Neuronal stem cell (in vitro differentiated cells): ENCODE results near the gene LILRA6.

Experiments
- DNase-seq: peaks from one replicate; pipeline ENCODE4 v3.0.0-alpha.2; 2013; ENCODE audit warnings: low spot score
- H2AFZ ChIP-seq: one replicate; pipeline ENCODE4 v1.6.1; 2013; ENCODE audit warnings: mild to moderate bottlenecking, low read length, inconsistent platforms
- H2AK5ac ChIP-seq: 2 replicates; pipeline ENCODE4 v1.6.1; 2013; ENCODE audit warnings: low read depth, mild to moderate bottlenecking, inconsistent platforms, low read length, moderate library complexity, mixed read lengths
- H2BK120ac ChIP-seq: 2 replicates; pipeline ENCODE4 v1.6.1; 2013; ENCODE audit warnings: low read depth, mild to moderate bottlenecking, inconsistent platforms, low read length, moderate library complexity, mixed read lengths
- H2BK12ac ChIP-seq: one replicate; pipeline ENCODE4 v1.6.1; 2013; ENCODE audit warnings: low read length, inconsistent platforms
- H2BK15ac ChIP-seq: 2 replicates; pipeline ENCODE4 v1.6.1; 2013; ENCODE audit warnings: mild to moderate bottlenecking, low read length, inconsistent platforms, mixed read lengths
- H2BK5ac ChIP-seq: one replicate; pipeline ENCODE4 v1.6.1; 2013; ENCODE audit warnings: inconsistent platforms, mild to moderate bottlenecking, low read length, moderate library complexity
- H3K14ac ChIP-seq: one replicate; pipeline ENCODE4 v1.6.1; 2013; ENCODE audit warnings: low read length, inconsistent platforms
- H3K18ac ChIP-seq: 2 replicates; pipeline ENCODE4 v1.6.1; 2013; ENCODE audit warnings: low read length, inconsistent platforms
- H3K23ac ChIP-seq: 2 replicates; pipeline ENCODE4 v1.6.1; 2013; ENCODE audit warnings: low read depth, mild to moderate bottlenecking, mixed read lengths, low read length, inconsistent platforms; ENCODE audit not compliant: poor library complexity
- H3K27ac ChIP-seq: replicated peaks from 3 replicates; pipeline ENCODE4 v1.5.1; 2013; ENCODE audit warnings: low read length, inconsistent platforms
- H3K27me3 ChIP-seq, 3 experiments: 2 replicates each; pipeline ENCODE4 v1.6.1; 2013; ENCODE audit warnings: low read length in 3 of 3, mild to moderate bottlenecking in 2 of 3, inconsistent platforms in 1 of 3, low read depth in 1 of 3, mixed read lengths in 1 of 3, moderate library complexity in 1 of 3; ENCODE audit not compliant: control insufficient read depth in 3 of 3, insufficient read depth in 3 of 3
- H3K36me3 ChIP-seq, 2 donors: replicated peaks in 1 of 2; 2 replicates each; pipeline ENCODE4 v1.6.1; 2013; ENCODE audit warnings: low read length in 2 of 2; ENCODE audit not compliant: control insufficient read depth in 2 of 2, insufficient read depth in 2 of 2
- H3K4ac ChIP-seq: 2 replicates; pipeline ENCODE4 v1.6.1; 2013; ENCODE audit warnings: inconsistent platforms, mild to moderate bottlenecking, low read length, moderate library complexity
- H3K4me1 ChIP-seq, 2 donors: 1 replicate in 1 of 2; 2 replicates in 1 of 2; pipeline ENCODE4 v1.6.1; 2013; ENCODE audit warnings: low read length in 2 of 2, low read depth in 1 of 2; ENCODE audit not compliant: control insufficient read depth in 2 of 2, insufficient read depth in 1 of 2
- H3K4me2 ChIP-seq: one replicate; pipeline ENCODE4 v1.6.1; 2013; ENCODE audit warnings: mild to moderate bottlenecking, low read length, inconsistent platforms; ENCODE audit not compliant: insufficient read depth, poor library complexity, severe bottlenecking
- H3K4me3 ChIP-seq, 2 donors: 2 replicates each; pipeline ENCODE4 v1.5.1; 2013; ENCODE audit warnings: low read length in 2 of 2, mild to moderate bottlenecking in 2 of 2, inconsistent platforms in 1 of 2, moderate library complexity in 1 of 2
- H3K79me1 ChIP-seq: one replicate; pipeline ENCODE4 v1.6.1; 2013; ENCODE audit warnings: low read depth, mild to moderate bottlenecking, inconsistent platforms, low read length, moderate library complexity
- H3K9ac ChIP-seq: one replicate; pipeline ENCODE4 v1.6.1; 2013; ENCODE audit warnings: mild to moderate bottlenecking, low read depth, low read length, inconsistent platforms; ENCODE audit not compliant: poor library complexity
- H3K9me3 ChIP-seq, 2 donors: replicated peaks in 1 of 2; 2 replicates each; pipeline versions ENCODE3 to v1.6.1; 2013; ENCODE audit warnings: low read length in 2 of 2, mild to moderate bottlenecking in 2 of 2, inconsistent platforms in 1 of 2, low read depth in 1 of 2, mixed read lengths in 1 of 2, moderate library complexity in 1 of 2; ENCODE audit not compliant: control insufficient read depth in 2 of 2, insufficient read depth in 1 of 2
- H4K8ac ChIP-seq: one replicate; pipeline ENCODE4 v1.6.1; 2013; ENCODE audit warnings: low read depth, mild to moderate bottlenecking, inconsistent platforms, low read length, moderate library complexity
- H4K91ac ChIP-seq: one replicate; pipeline ENCODE4 v1.6.1; 2013; ENCODE audit warnings: low read length, low read depth, mild to moderate bottlenecking, inconsistent platforms; ENCODE audit not compliant: poor library complexity
- WGBS, 2 donors: extraction: QIAGEN DNeasy Blood & Tissue Kit; methylation state at CpG; one replicate each; pipeline ENCODE4 v1.1.7; 2013; ENCODE audit warnings: missing lambda C conversion rate in 2 of 2, mixed read lengths in 1 of 2; ENCODE audit not compliant: insufficient read length in 2 of 2, insufficient replicate concordance in 1 of 2; ENCODE audit errors: extremely low coverage in 2 of 2; 5-methylcytosine and 5-hydroxymethylcytosine counted together

LILRA6 gene

GRCh38 chr19:54209811-54210494 is 32.6 kb downstream of the LILRA6 start:
- Histone ChIP-seq H2BK5ac (no peak overlapping the region), H3K14ac (no peak overlapping the region), H2AFZ (no peak overlapping the region), H3K4ac (no peak overlapping the region), H3K4me2 (no peak overlapping the region), H3K23ac (no peak overlapping the region), H4K91ac (no peak overlapping the region), H3K27ac (no peak overlapping the region), H3K4me3 (no peak overlapping the region), H3K27me3 (no peaks in the 10 kb centered on the region), H3K18ac (no peak overlapping the region), H2BK120ac (no peak overlapping the region), H2BK12ac (no peak overlapping the region), H2AK5ac (no peak overlapping the region), H3K4me1 (peaks cover 0 to 3% of the 10 kb centered on the region in 2 donors), H3K79me1 (peaks cover 22% of the 10 kb centered on the region), H2BK15ac (no peak overlapping the region), H4K8ac (no peak overlapping the region), H3K9me3 (peaks cover 0 to 1% of the 10 kb centered on the region in 2 donors), H3K36me3 (peaks cover 39 to 43% of the 10 kb centered on the region in 2 donors), H3K9ac (no peak overlapping the region)
- DNase-seq, result no peak
- no CpG with 5 or more reads among the region's 10 CpGs for WGBS, 2 donors

- WGBS, 2 donors, result no CpG with 5 or more reads among the region's 24 CpGs
- DNase-seq, result no peak
Observed at GRCh38 chr19:54209058-54209810, 33.4 kb downstream of the LILRA6 start.

GRCh38 chr19:54208784-54209057 is 33.9 kb downstream of the LILRA6 start:
- Histone ChIP-seq H3K14ac (no peak overlapping the region), H2AFZ (no peak overlapping the region), H3K27me3 (no peaks in the 10 kb centered on the region), H3K23ac (no peak overlapping the region), H2BK120ac (no peak overlapping the region), H2BK5ac (no peak overlapping the region), H3K79me1 (peaks cover 22% of the 10 kb centered on the region), H3K4me1 (peaks cover 0 to 4% of the 10 kb centered on the region in 2 donors), H3K4me2 (no peak overlapping the region), H2BK15ac (no peak overlapping the region), H3K4ac (no peak overlapping the region), H3K9me3 (no peaks in the 10 kb centered on the region), H3K4me3 (no peak overlapping the region), H3K18ac (no peak overlapping the region), H3K27ac (no peak overlapping the region), H2AK5ac (no peak overlapping the region), H3K9ac (no peak overlapping the region), H4K8ac (no peak overlapping the region), H2BK12ac (no peak overlapping the region), H3K36me3 (peaks cover 52% of the 10 kb centered on the region in 2 donors), H4K91ac (no peak overlapping the region)
- no CpG with 5 or more reads among the region's 8 CpGs for WGBS, 2 donors
- DNase-seq, result no peak

More at GRCh38 chr19:54209058-54209810, 33.4 kb downstream of the LILRA6 start:
- H2BK12ac ChIP-seq, result no peak overlapping the region
- H2BK120ac ChIP-seq, result no peak overlapping the region
- H3K14ac ChIP-seq, result no peak overlapping the region
- H3K4me3 ChIP-seq, result no peak overlapping the region
- H3K18ac ChIP-seq, result no peak overlapping the region
- H3K36me3 ChIP-seq, result peaks cover 46 to 49% of the 10 kb centered on the region in 2 donors
- no peak overlapping the region for H3K4me2 ChIP-seq
- peaks cover 0 to 4% of the 10 kb centered on the region in 2 donors for H3K4me1 ChIP-seq
- peak overlapping the region; percentile 50 for H3K9ac ChIP-seq
- H3K9me3 ChIP-seq, result no peaks in the 10 kb centered on the region
- no peak overlapping the region for H2AK5ac ChIP-seq
- no peak overlapping the region for H4K8ac ChIP-seq
- no peak overlapping the region for H3K4ac ChIP-seq
- no peak overlapping the region for H3K27ac ChIP-seq
- H3K23ac ChIP-seq, result peak overlapping the region; percentile 75
- no peak overlapping the region for H2BK5ac ChIP-seq
- H3K27me3 ChIP-seq, result no peaks in the 10 kb centered on the region
- H2BK15ac ChIP-seq, result no peak overlapping the region
- no peak overlapping the region for H4K91ac ChIP-seq
- H2AFZ ChIP-seq, result no peak overlapping the region
- H3K79me1 ChIP-seq, result peaks cover 22% of the 10 kb centered on the region

- H2AK5ac ChIP-seq, result no peak overlapping the region
- H3K36me3 ChIP-seq, result peaks cover 57% of the 10 kb centered on the region in 2 donors
- H3K14ac ChIP-seq, result no peak overlapping the region
- H2BK12ac ChIP-seq, result no peak overlapping the region
- no peak overlapping the region for H3K4ac ChIP-seq
- no peaks in the 10 kb centered on the region for H3K9me3 ChIP-seq
- peak overlapping the region; percentile 71 for H3K9ac ChIP-seq
- H3K4me1 ChIP-seq, result peaks cover 0 to 6% of the 10 kb centered on the region in 2 donors
- no peak overlapping the region for H3K4me3 ChIP-seq
- H4K8ac ChIP-seq, result peak overlapping the region; percentile 70
- H3K27ac ChIP-seq, result no peak overlapping the region
- no peak for DNase-seq
- H2AFZ ChIP-seq, result no peak overlapping the region
- peak overlapping the region; percentile 67 for H3K23ac ChIP-seq
- peak overlapping the region; percentile 11 for H3K18ac ChIP-seq
- H3K79me1 ChIP-seq, result peaks cover 22% of the 10 kb centered on the region
- H3K27me3 ChIP-seq, result no peaks in the 10 kb centered on the region
- WGBS, 2 donors, result no CpG with 5 or more reads among the region's 18 CpGs
- H2BK15ac ChIP-seq, result no peak overlapping the region
- no peak overlapping the region for H2BK5ac ChIP-seq
- H2BK120ac ChIP-seq, result no peak overlapping the region
- H4K91ac ChIP-seq, result no peak overlapping the region
- H3K4me2 ChIP-seq, result no peak overlapping the region
Observed at GRCh38 chr19:54207983-54208783, 34.4 kb downstream of the LILRA6 start.
